Upper lobe of left lung (tissue), 6 donors: ENCODE results near the gene CCNQ. TPM values are rescaled to one million over a fixed set of nuclear protein-coding genes. Genes with fewer than 3 reads are reported as not detected.

Source experiments
- ATAC-seq, 2 donors: fragments of 200-7000 bp; cut with Tn5 transposase; one replicate each; pipeline ENCODE4 v1.9.1; 2022; ENCODE audit warnings: mild to moderate bottlenecking in 2 of 2, moderate library complexity in 2 of 2; ENCODE audit not compliant: low FRiP score in 2 of 2
- DNase-seq, 2 donors: peaks; one replicate each; pipeline ENCODE4 v3.0.0-alpha.2; 2019 to 2020
- H3K27ac ChIP-seq, 4 donors: fragments of 200-600 bp; sonication (generic); one replicate each; pipeline ENCODE4 v1.5.1; 2016 to 2019
- H3K27me3 ChIP-seq, 4 donors: fragments of 200-600 bp; sonication (generic); one replicate each; pipeline ENCODE4 v1.5.1; 2017 to 2019
- H3K36me3 ChIP-seq, 4 donors: fragments of 200-600 bp; sonication (generic); one replicate each; pipeline ENCODE4 v1.5.1; 2016 to 2019
- H3K4me1 ChIP-seq, 4 donors: fragments of 200-600 bp; sonication (generic); one replicate each; pipeline ENCODE4 v1.5.1; 2018 to 2019
- H3K4me3 ChIP-seq, 4 donors: fragments of 200-600 bp; sonication (generic); one replicate each; pipeline ENCODE4 v1.5.1; 2017 to 2019; ENCODE audit warnings: mild to moderate bottlenecking in 2 of 4, moderate library complexity in 1 of 4
- H3K9me3 ChIP-seq, 4 donors: fragments of 200-600 bp; sonication (generic); one replicate each; pipeline ENCODE4 v1.5.1; 2018 to 2019
- CTCF ChIP-seq, 6 experiments: fragments of 450-650 bp in 4 of 6; fragments of 200-600 bp in 2 of 6; sonication (generic) in 2 of 6; IDR thresholded peaks; one replicate each; pipeline ENCODE4 v1.5.1; 2016 to 2019; ENCODE audit warnings: antibody characterized with exemption in 6 of 6
- EP300 ChIP-seq, 4 donors: sonication (generic); formaldehyde crosslinking; IDR thresholded peaks; one replicate each; pipeline ENCODE4 v1.5.1; 2017; ENCODE audit warnings: antibody characterized with exemption in 4 of 4, control low read depth in 2 of 4
- POLR2A ChIP-seq, 4 donors: fragments of 450-650 bp; IDR thresholded peaks; one replicate each; pipeline ENCODE4 v1.5.1; 2016 to 2017; ENCODE audit warnings: antibody characterized with exemption in 4 of 4, mild to moderate bottlenecking in 2 of 4
- POLR2AphosphoS5 ChIP-seq, 2 donors: sonication (generic); formaldehyde crosslinking; IDR thresholded peaks; one replicate each; pipeline ENCODE4 v1.5.1; 2017; ENCODE audit warnings: antibody characterized with exemption in 2 of 2
- WGBS, 2 donors: methylation state at CpG; one replicate each; pipeline ENCODE4 v1.1.5; 2017 to 2018; 5-methylcytosine and 5-hydroxymethylcytosine counted together
- total RNA-seq, 6 donors: library from RNA; depleted of rRNA in 4 of 6; stranded (reverse); fragments of >200 nt in 4 of 6; gene quantifications; one replicate each; pipeline versions ENCODE4 v1.1.0 to v1.2.1, GENCODE V29; 2016 to 2021
- donor health status: DM: no; HTN: no; CAD: no; lungs with moderate emphysema.
- donor health status: DM: no; HTN: yes; CAD: no; lungs with severe emphysema.

CCNQ gene
- total RNA-seq, 6 donors from 2014 or later = 13.4 to 48.2 (median 24.6) TPM

- Histone ChIP-seq H3K36me3 (no peaks in the 10 kb centered on the region), H3K4me1 (no peaks in the 10 kb centered on the region), H3K9me3 (no peaks in the 10 kb centered on the region), H3K27me3 (no peaks in the 10 kb centered on the region), H3K27ac (no peak overlapping the region), H3K4me3 (no peak overlapping the region)
- 41 to 67% methylated on average over 13 to 17 of the region's 17 CpGs for WGBS, 2 donors
- no peak for TF ChIP-seq POLR2AphosphoS5 (IDR thresholded peaks at IDR 0.05)
- no peak for TF ChIP-seq CTCF (IDR thresholded peaks at IDR 0.05)
- ATAC-seq (no peak), DNase-seq (no peak)
Measured at GRCh38 chrX:153622661-153623309, 23.8 kb upstream of the CCNQ start.

GRCh38 chrX:153621949-153622598, 23.1 kb upstream of the CCNQ start:
- Histone ChIP-seq H3K27ac (no peak overlapping the region), H3K36me3 (no peaks in the 10 kb centered on the region), H3K9me3 (no peaks in the 10 kb centered on the region), H3K27me3 (no peaks in the 10 kb centered on the region), H3K4me3 (no peak overlapping the region), H3K4me1 (no peaks in the 10 kb centered on the region)
- DNase-seq = no peak
- TF ChIP-seq POLR2AphosphoS5 (IDR thresholded peaks at IDR 0.05) = no peak
- no peak for TF ChIP-seq EP300 (IDR thresholded peaks at IDR 0.05)
- TF ChIP-seq CTCF (IDR thresholded peaks at IDR 0.05) = no peak
- no peak for TF ChIP-seq POLR2A (IDR thresholded peaks at IDR 0.05)
- 87 to 88% methylated on average over 27 of the region's 27 CpGs for WGBS, 2 donors
- ATAC-seq = no peak

- 78% methylated on average over 5 of the region's 5 CpGs for WGBS, 2 donors
- Histone ChIP-seq H3K27ac (no peak overlapping the region), H3K27me3 (no peaks in the 10 kb centered on the region), H3K36me3 (no peaks in the 10 kb centered on the region), H3K4me3 (no peak overlapping the region), H3K9me3 (no peaks in the 10 kb centered on the region), H3K4me1 (no peaks in the 10 kb centered on the region)
- TF ChIP-seq POLR2AphosphoS5 (IDR thresholded peaks at IDR 0.05) = no peak
- TF ChIP-seq EP300 (IDR thresholded peaks at IDR 0.05) = no peak
- TF ChIP-seq CTCF (IDR thresholded peaks at IDR 0.05) = no peak
- TF ChIP-seq POLR2A (IDR thresholded peaks at IDR 0.05) = no peak
- no peak for ATAC-seq
- DNase-seq = no peak
Measured at GRCh38 chrX:153620576-153620975, 21.6 kb upstream of the CCNQ start.

GRCh38 chrX:153614818-153615217, 15.9 kb upstream of the CCNQ start:
- TF ChIP-seq POLR2AphosphoS5 (IDR thresholded peaks at IDR 0.05) = no peak
- TF ChIP-seq CTCF (IDR thresholded peaks at IDR 0.05) = no peak
- no peak for TF ChIP-seq EP300 (IDR thresholded peaks at IDR 0.05)
- no peak for TF ChIP-seq POLR2A (IDR thresholded peaks at IDR 0.05)
- DNase-seq (no peak), ATAC-seq (no peak)
- H3K4me1 ChIP-seq = peaks cover 0 to 8% (median 7%) of the 10 kb centered on the region in 4 donors
- no peaks in the 10 kb centered on the region for H3K9me3 ChIP-seq
- WGBS, 2 donors = 66 to 69% methylated on average over 6 of the region's 6 CpGs
- no peak overlapping the region for H3K4me3 ChIP-seq
- no peaks in the 10 kb centered on the region for H3K36me3 ChIP-seq
- H3K27ac ChIP-seq = no peak overlapping the region
- peaks cover 0 to 8% (median 0%) of the 10 kb centered on the region in 4 donors for H3K27me3 ChIP-seq

- no peak overlapping the region for H3K27ac ChIP-seq
Measured at GRCh38 chrX:153612413-153612812, 13.5 kb upstream of the CCNQ start.

More at GRCh38 chrX:153612413-153612812, 13.5 kb upstream of the CCNQ start:
- no peak for TF ChIP-seq CTCF (IDR thresholded peaks at IDR 0.05)
- TF ChIP-seq POLR2AphosphoS5 (IDR thresholded peaks at IDR 0.05) = no peak
- no peak for TF ChIP-seq EP300 (IDR thresholded peaks at IDR 0.05)
- no peak for TF ChIP-seq POLR2A (IDR thresholded peaks at IDR 0.05)
- no peak overlapping the region for H3K4me3 ChIP-seq
- H3K36me3 ChIP-seq = no peaks in the 10 kb centered on the region
- peaks cover 0 to 8% (median 0%) of the 10 kb centered on the region in 4 donors for H3K27me3 ChIP-seq
- DNase-seq (no peak), ATAC-seq (no peak)
- peaks cover 0 to 12% (median 9%) of the 10 kb centered on the region in 4 donors for H3K4me1 ChIP-seq
- H3K9me3 ChIP-seq = no peaks in the 10 kb centered on the region
- 70 to 73% methylated on average over 10 of the region's 10 CpGs for WGBS, 2 donors
